K562 (cell line): Measurements from ENCODE around the gene MYOM3. TPM values are rescaled to one million over a fixed set of nuclear protein-coding genes. Genes with fewer than 3 reads are reported as not detected.

Experiments
- ATAC-seq: fragments of 200-7000 bp; cut with Tn5 transposase; 3 replicates; pipeline ENCODE4 v1.9.1; 2020; ENCODE audit warnings: moderate library complexity
- BruUV-seq: library from RNA; stranded (reverse); fragments of 400-500 nt; replicated peaks from 2 replicates; lab custom pipeline; 2021; lab: Mats Ljungman, UMichigan
- CTCF ChIA-PET: fragments of 300-600 bp; formaldehyde crosslinking; extraction: SDS; loops from one replicate; lab custom pipeline; 2021; ENCODE audit warnings: low intra/inter-chr PET ratio; lab: Yijun Ruan, JAX
- POLR2A ChIA-PET: fragments of 300-600, 350-650 bp; sonication (Branson Sonifier 250); formaldehyde crosslinking; extraction: SDS; loops from one replicate; lab custom pipeline; 2021; ENCODE audit warnings: antibody characterized with exemption, inconsistent platforms; lab: Yijun Ruan, JAX
- DNase-seq, 4 experiments: peaks; one replicate each; pipeline versions ENCODE4 v3.0.0 to v3.0.0-alpha.2; 2011 to 2018; ENCODE audit warnings: low spot score in 3 of 4, mixed read lengths in 3 of 4; ENCODE audit errors: extremely low read depth in 1 of 4
- FAIRE-seq: peaks from 2 replicates; lab custom pipeline; 2011; peaks lifted over from hg19 to GRCh38; lab: Jason Lieb, UNC
- H2AFZ ChIP-seq: 2 replicates; pipeline ENCODE4 v1.6.0; 2011; ENCODE audit warnings: low read depth, low read length, control low read depth, inconsistent platforms
- H3K27ac ChIP-seq: fragments of 200-600 bp; 3 replicates; pipeline ENCODE4 v1.8.0; 2011; ENCODE audit warnings: low read depth, mild to moderate bottlenecking, control low read depth, inconsistent platforms, low read length, moderate library complexity, mixed read lengths; ENCODE audit errors: extremely low read depth
- H3K27me3 ChIP-seq, 2 experiments: fragments of 300-600 bp in 1 of 2; 2 replicates in 1 of 2; 3 replicates in 1 of 2; pipeline versions ENCODE4 v1.6.0 to v1.8.0; 2011; ENCODE audit warnings: inconsistent platforms in 2 of 2, low read length in 2 of 2, mild to moderate bottlenecking in 1 of 2, mixed read lengths in 1 of 2, moderate library complexity in 1 of 2; ENCODE audit not compliant: control insufficient read depth in 2 of 2, insufficient read depth in 2 of 2
- H3K36me3 ChIP-seq: fragments of 300-600 bp; 3 replicates; pipeline ENCODE4 v1.8.0; 2011; ENCODE audit warnings: mild to moderate bottlenecking, low read length, inconsistent platforms; ENCODE audit not compliant: control insufficient read depth, insufficient read depth
- H3K4me1 ChIP-seq, 2 experiments: fragments of 200-600 bp in 1 of 2; replicated peaks in 1 of 2; 2 replicates in 1 of 2; 3 replicates in 1 of 2; pipeline versions ENCODE4 v1.5.1 to v1.8.0; 2011; ENCODE audit warnings: inconsistent platforms in 2 of 2, low read length in 2 of 2, mild to moderate bottlenecking in 1 of 2, mixed read lengths in 1 of 2, moderate library complexity in 1 of 2; ENCODE audit not compliant: control insufficient read depth in 2 of 2, insufficient read depth in 2 of 2
- H3K4me2 ChIP-seq: 2 replicates; pipeline ENCODE4 v1.6.1; 2011; ENCODE audit warnings: low read length, control low read depth, inconsistent platforms, mixed read lengths; ENCODE audit not compliant: insufficient read depth
- H3K4me3 ChIP-seq: fragments of 200-600 bp; sonication (generic), shearing (Covaris generic); 2 replicates; pipeline ENCODE4 v1.5.1; 2016; ENCODE audit warnings: control low read depth, inconsistent platforms
- H3K79me2 ChIP-seq: fragments of 200-600 bp; 3 replicates; pipeline ENCODE4 v1.8.0; 2011; ENCODE audit warnings: low read length, inconsistent platforms; ENCODE audit not compliant: control insufficient read depth, insufficient read depth
- H3K9ac ChIP-seq, 2 experiments: 2 replicates each; pipeline versions ENCODE4 v1.6.0 to v1.6.1; 2011; ENCODE audit warnings: low read depth in 2 of 2, low read length in 2 of 2, control low read depth in 1 of 2, inconsistent platforms in 1 of 2, mild to moderate bottlenecking in 1 of 2, mixed read lengths in 1 of 2; ENCODE audit not compliant: insufficient read depth in 1 of 2
- H3K9me1 ChIP-seq: one replicate; pipeline ENCODE4 v1.6.0; 2011; ENCODE audit warnings: inconsistent platforms, mild to moderate bottlenecking, low read length, moderate library complexity; ENCODE audit not compliant: control insufficient read depth, insufficient read depth
- H3K9me3 ChIP-seq: replicated peaks from 2 replicates; pipeline ENCODE4 v1.5.1; 2011; ENCODE audit warnings: low read depth, low read length, inconsistent platforms; ENCODE audit not compliant: control insufficient read depth, insufficient read depth
- H4K20me1 ChIP-seq: replicated peaks from 2 replicates; pipeline ENCODE4 v1.6.1; 2011; ENCODE audit warnings: low read length, inconsistent platforms, mixed read lengths; ENCODE audit not compliant: control insufficient read depth, insufficient read depth
- ATF4 ChIP-seq: fragments of 450-650 bp; formaldehyde crosslinking; IDR thresholded peaks from 2 replicates; pipeline ENCODE4 v1.4.0; 2022; ENCODE audit warnings: mild to moderate bottlenecking, moderate library complexity
- C11orf30 ChIP-seq: fragments of 450-650 bp; IDR thresholded peaks from 2 replicates; pipeline ENCODE4 v1.6.1; 2016; ENCODE audit warnings: low read depth, mild to moderate bottlenecking
- DACH1 ChIP-seq: fragments of 450-650 bp; IDR thresholded peaks from 2 replicates; pipeline ENCODE4 v1.6.1; 2018; ENCODE audit not compliant: partially characterized antibody
- FOXM1 ChIP-seq, 2 experiments: fragments of 450-650 bp in 1 of 2; sonication (generic) in 1 of 2; formaldehyde crosslinking in 1 of 2; IDR thresholded peaks; 2 replicates each; pipeline versions ENCODE4 v1.6.1 to v1.9.0; 2017 to 2022; ENCODE audit warnings: low read depth in 2 of 2, mild to moderate bottlenecking in 2 of 2, missing genetic modification reagents in 1 of 2, moderate library complexity in 1 of 2
- HDAC6 ChIP-seq: IDR thresholded peaks from 2 replicates; pipeline ENCODE4 v1.6.1; 2012; ENCODE audit warnings: low read depth, mild to moderate bottlenecking, control low read depth, inconsistent platforms, low read length, moderate library complexity
- HIVEP1 ChIP-seq: fragments of 250-450 bp; sonication (Bioruptor Pico); IDR thresholded peaks from 2 replicates; pipeline ENCODE4 v1.4.0; 2020; ENCODE audit warnings: mild to moderate bottlenecking
- HNRNPL ChIP-seq: fragments of 200-400 bp; formaldehyde crosslinking; IDR thresholded peaks from 2 replicates; pipeline ENCODE4 v1.6.1; 2017; ENCODE audit warnings: low read depth, mild to moderate bottlenecking, low read length
- LEF1 ChIP-seq: fragments of 450-650 bp; IDR thresholded peaks from 2 replicates; pipeline ENCODE4 v1.6.1; 2016; ENCODE audit warnings: mild to moderate bottlenecking
- PRMT5 ChIP-seq: sonication (generic); formaldehyde crosslinking; IDR thresholded peaks from 2 replicates; pipeline ENCODE4 v1.5.0; 2020; ENCODE audit warnings: missing genetic modification reagents
- RNF2 ChIP-seq: sonication (generic); IDR thresholded peaks from 2 replicates; pipeline ENCODE4 v1.6.1; 2016
- SNRNP70 ChIP-seq: fragments of 200-400 bp; formaldehyde crosslinking; optimal IDR thresholded peaks from 2 replicates; pipeline ENCODE3; 2017; ENCODE audit warnings: low read depth, low read length
- TBP ChIP-seq: optimal IDR thresholded peaks from 2 replicates; pipeline ENCODE3; 2011; ENCODE audit warnings: low read depth, low read length, improper control_type of control experiment
- ZNF217 ChIP-seq: sonication (generic); formaldehyde crosslinking; IDR thresholded peaks from 2 replicates; pipeline ENCODE4 v1.8.0; 2022; ENCODE audit warnings: mild to moderate bottlenecking, missing genetic modification reagents
- ZNF583 ChIP-seq: fragments of 250-450 bp; sonication (Bioruptor Pico); IDR thresholded peaks from 2 replicates; pipeline ENCODE4 v1.4.0; 2020
- WGBS: fragments of 100-300 bp; shearing (Covaris generic); methylation state at CpG from one replicate; pipeline ENCODE4 v1.1.6; 2016; ENCODE audit warnings: low coverage, mixed read lengths; ENCODE audit not compliant: insufficient coverage; ENCODE audit errors: missing lambda C conversion rate; 5-methylcytosine and 5-hydroxymethylcytosine counted together
- in situ Hi-C: fragments of 300-500 bp; cut with MboI; formaldehyde crosslinking; loops from 4 replicates; pipeline ENCODE4 v1.15.0; 2018; ENCODE audit warnings: inconsistent platforms, mixed read lengths
- intact Hi-C: fragments of 100-400 bp; cut with micrococcal nuclease; formaldehyde crosslinking; loops from 2 replicates; pipeline ENCODE4 v1.14.2; 2022
- polyA plus RNA-seq, 8 experiments: library from polyadenylated mRNA; depleted of rRNA in 4 of 8; stranded (reverse) in 5 of 8; unstranded in 3 of 8; fragments of >200 nt; fragmentation: Nextera tagmentation in 2 of 8; fragmentation: Illumina TruSeq in 1 of 8; extraction: Ambion mirVana in 2 of 8; extraction: Trizol in 1 of 8; gene quantifications; 2 replicates each; pipeline versions ENCODE4 v1.2.1 to v1.2.3, GENCODE V29; 2011 to 2014; ENCODE audit warnings: inconsistent platforms in 1 of 8, missing spikeins in 1 of 8
- total RNA-seq, 7 experiments: library from RNA; depleted of rRNA in 6 of 7; stranded (reverse); fragments of >200 nt in 6 of 7; fragmentation: Illumina TruSeq in 2 of 7; extraction: Trizol in 2 of 7; gene quantifications; 2 replicates each; pipeline versions ENCODE4 v1.2.1 to v1.2.3, GENCODE V29; 2011 to 2021; ENCODE audit warnings: low replicate concordance in 1 of 7

Gene MYOM3
- total and polyA plus RNA-seq, 9 of the 15 experiments (the other 6 are each of a cell fraction or from before 2014, with no cell fraction given) = 0.01 TPM; not detected in 8

DNA sequence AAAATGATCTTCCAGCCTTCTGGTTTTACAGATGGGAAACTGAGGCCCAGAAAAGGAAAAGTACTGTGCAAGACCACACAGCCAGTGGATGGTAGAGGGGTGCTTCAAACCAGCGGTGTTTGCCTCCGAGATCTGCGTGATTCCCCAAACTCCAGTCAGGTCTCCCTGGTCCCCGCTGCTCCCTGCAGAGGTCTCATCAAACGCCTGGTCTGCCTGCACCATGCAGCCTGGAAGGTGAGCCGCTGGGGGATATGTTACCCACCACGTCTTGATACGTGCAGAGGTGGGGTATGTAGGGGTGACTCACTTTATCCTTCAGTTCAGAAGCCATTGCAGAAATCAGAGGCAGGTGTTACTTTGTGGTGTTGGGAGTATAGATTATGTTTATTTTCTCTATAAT, 56.3 kb downstream of the MYOM3 start (continued):
- TF ChIP-seq LEF1 (no peak), HNRNPL (no peak), FOXM1 (IDR thresholded peaks at IDR 0.05; ENCODE audit: low read depth) (no peak), FOXM1 (CRISPR knock-in tag; IDR thresholded peaks at IDR 0.05; ENCODE audit: low read depth) (no peak), HDAC6 (no peak), ZNF217 (CRISPR knock-in tag) (no peak)

DNA sequence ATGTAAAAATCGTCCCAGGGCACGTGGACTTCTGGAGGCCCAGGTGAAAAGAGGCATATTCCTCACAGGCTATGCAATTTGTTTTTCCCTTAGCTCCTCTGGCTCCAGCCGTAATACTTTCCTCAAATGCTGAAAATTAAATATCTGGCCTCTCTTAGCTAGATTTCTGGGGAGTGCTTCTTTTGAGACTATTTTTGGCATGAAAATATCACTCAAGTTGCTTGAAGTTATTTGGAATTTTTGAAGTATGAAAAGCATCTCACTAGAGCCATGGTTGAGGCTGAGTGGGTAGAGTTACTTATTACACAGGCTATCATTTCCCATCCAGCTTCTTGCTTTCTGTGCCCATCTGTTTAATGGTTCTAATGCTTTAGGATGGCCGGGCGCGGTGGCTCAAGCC, 59.7 kb downstream of the MYOM3 start:
- Histone ChIP-seq H4K20me1 (no peaks in the 10 kb centered on the region), H3K4me1 (no peaks in the 10 kb centered on the region), H3K36me3 (no peaks in the 10 kb centered on the region), H3K79me2 (no peaks in the 10 kb centered on the region), H3K27ac (no peak overlapping the region), H3K9me3 (no peaks in the 10 kb centered on the region), H3K27me3 (peaks cover 41 to 66% of the 10 kb centered on the region in 2 experiments), H2AFZ (no peak overlapping the region), H3K9me1 (no peaks in the 10 kb centered on the region), H3K9ac (no peak overlapping the region), H3K4me3 (no peak overlapping the region), H3K4me2 (no peak overlapping the region)
- CTCF ChIA-PET = no interaction called here
- intact Hi-C loops (no loop called here), in situ Hi-C loops (no loop called here)
- TF ChIP-seq DACH1 (no peak), SNRNP70 (no peak), RNF2 (no peak), TBP (no peak), ATF4 (CRISPR knock-in tag) (no peak), HIVEP1 (CRISPR knock-in tag) (no peak), C11orf30 (no peak), ZNF583 (CRISPR knock-in tag) (no peak), PRMT5 (CRISPR knock-in tag) (no peak)
- ATAC-seq (no peak), DNase-seq (no peak), FAIRE-seq (no peak)
- BruUV-seq = no TSS peak
- 6% methylated on average over 6 of the region's 6 CpGs for WGBS
- POLR2A ChIA-PET = interaction anchor here (0.6 to 1.6 kb wide), 3 partner anchors 9 to 102 kb away, joined by 3 to 6 read pairs (median 5); no protein-coding TSS in a partner anchor
